Measurements from ENCODE around the gene SMIM44.

The SMIM44 gene

DNA sequence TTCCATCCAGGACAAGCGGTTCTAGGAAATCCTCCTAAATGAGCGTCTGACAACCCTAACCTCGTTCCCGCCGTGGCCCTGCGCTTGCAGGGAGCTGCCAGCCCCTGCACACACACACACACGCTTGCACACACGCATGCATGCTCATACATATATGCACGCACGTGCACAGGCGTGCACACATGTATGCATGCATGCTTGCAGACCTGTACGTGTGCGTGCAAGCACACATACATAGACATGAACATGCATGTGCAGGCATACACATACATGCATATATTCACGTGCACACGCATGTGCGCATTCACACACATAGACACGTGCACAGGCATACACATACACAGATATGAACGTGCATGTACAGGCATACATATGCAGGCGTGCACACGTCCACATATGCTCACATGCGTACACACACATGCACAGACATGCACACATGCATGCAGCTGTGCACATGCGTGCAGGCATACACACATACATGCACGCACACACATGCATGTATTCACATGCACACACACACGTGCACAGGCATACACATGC, 38.5 kb downstream of the SMIM44 start:
- DNase-seq (ENCODE audit: extremely low spot score, insufficient read length, low read depth) (no peak), FAIRE-seq (no peak)

DNA sequence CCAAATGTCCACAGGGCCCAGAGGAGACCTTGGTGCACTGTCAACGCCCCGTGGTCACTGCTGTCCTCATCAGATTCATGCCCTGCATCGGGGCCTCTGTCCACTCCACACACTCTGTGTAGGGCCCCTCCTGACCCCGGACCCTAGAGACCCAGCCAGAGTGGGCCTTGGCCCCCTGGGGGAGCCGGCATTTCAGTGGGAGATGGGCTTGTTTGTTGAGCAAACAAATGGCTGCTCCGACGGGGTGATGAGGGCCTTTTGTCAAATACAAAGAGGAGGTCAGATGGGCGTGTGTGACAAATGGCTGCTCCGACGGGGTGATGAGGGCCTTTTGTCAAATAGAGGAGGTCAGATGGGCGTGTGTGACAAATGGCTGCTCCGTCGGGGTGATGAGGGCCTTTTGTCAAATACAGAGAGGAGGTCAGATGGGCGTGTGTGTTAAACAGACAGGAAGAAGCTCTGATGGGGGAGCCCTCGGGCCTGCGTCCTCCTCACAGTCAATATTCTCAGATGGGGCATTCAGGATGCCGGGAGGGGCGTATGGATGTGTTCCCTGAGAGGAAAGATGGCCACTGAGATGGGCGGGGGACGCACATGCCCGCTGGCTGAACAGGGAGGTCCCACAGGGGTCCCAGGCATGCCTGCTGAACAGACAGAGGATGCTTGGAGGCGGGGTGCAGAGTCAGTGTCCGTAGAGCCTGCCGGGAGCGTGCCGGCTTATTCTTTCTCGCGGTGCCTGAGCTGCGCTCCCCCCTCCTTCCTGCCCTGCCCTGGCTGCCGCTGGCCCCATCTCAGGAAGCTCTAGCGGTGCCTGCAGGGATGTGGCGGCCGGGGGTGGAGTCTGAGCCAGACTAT, 39.2 kb downstream of the SMIM44 start:
- FAIRE-seq (no peak), DNase-seq (ENCODE audit: extremely low spot score, insufficient read length, low read depth) (no peak)

- FAIRE-seq: no peak
- no peak for DNase-seq (ENCODE audit: extremely low spot score, insufficient read length, low read depth)
Observed at GRCh38 chr19:3442487-3443071, 40.7 kb downstream of the SMIM44 start.

DNA sequence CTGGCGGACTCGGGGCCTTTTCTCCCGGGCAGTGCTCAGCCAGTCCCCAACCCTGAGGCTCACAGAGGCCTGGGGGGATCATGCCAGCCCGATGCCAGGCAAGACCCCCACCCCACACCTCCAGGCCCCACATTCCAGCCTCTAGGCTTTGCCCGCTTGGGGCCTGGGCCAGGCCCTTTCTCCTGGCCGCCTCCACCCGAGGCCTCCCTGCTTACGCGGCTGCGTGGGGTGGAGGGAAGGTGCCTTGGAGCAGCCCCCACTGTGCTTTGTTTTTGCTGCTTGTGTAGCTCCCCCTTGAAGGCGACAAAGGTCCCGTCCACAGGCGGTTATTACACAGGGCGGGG, 41.3 kb downstream of the SMIM44 start:
- no peak for DNase-seq (ENCODE audit: extremely low spot score, insufficient read length, low read depth)
- no peak for FAIRE-seq

- DNase-seq (ENCODE audit: extremely low spot score, insufficient read length, low read depth) (no peak), FAIRE-seq (no peak)
Observed at GRCh38 chr19:3441089-3441985, 41.9 kb downstream of the SMIM44 start.

- DNase-seq (ENCODE audit: extremely low spot score, insufficient read length, low read depth) (peak; percentile 47), FAIRE-seq (peak; percentile 68)
Observed at GRCh38 chr19:3440082-3440481, 43.2 kb downstream of the SMIM44 start.

DNA sequence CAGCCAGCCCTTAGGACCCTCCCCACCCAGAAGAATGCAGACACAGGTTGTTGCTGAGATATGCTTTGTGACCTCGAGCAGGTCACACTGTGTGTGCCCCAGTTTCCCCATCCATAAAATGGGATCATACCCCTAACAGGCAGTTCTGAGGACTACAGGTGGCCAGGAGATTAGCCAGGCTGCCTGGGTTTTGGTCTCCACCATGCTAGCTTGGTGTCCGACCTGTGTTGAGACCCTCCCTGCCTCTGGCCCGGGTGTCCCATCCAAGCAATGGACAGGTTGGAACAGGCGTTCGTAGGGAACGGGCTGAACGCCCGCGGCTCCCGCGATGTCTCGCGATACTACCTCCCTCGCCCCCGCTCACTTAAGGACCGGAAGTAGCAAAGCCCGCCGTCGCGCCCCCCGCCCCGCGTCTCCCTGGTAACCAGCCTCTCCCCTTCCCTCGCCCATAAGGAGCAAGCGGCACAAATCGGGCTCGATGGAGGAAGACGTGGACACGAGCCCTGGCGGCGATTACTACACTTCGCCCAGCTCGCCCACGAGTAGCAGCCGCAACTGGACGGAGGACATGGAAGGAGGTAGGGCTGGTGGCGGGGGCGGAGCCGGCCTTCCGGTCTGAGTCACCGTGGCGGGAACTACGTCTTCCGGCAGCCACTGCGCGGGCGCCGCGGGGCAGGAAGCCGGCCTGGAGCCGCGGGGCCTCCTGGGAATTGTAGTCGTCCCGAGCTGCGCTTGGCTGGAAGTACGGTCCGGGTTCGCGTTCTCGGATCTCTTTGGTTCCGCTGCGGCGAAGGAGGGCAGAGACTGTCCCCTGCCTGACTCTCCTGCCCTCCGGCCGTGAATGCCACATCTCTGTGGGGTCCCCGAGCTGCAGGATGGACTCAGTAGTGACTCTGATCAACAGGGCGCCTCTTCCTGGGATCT, 48.3 kb downstream of the SMIM44 start:
- FAIRE-seq: peak; percentile 97
- peak; percentile 98 for DNase-seq (ENCODE audit: extremely low spot score, insufficient read length, low read depth)

DNA sequence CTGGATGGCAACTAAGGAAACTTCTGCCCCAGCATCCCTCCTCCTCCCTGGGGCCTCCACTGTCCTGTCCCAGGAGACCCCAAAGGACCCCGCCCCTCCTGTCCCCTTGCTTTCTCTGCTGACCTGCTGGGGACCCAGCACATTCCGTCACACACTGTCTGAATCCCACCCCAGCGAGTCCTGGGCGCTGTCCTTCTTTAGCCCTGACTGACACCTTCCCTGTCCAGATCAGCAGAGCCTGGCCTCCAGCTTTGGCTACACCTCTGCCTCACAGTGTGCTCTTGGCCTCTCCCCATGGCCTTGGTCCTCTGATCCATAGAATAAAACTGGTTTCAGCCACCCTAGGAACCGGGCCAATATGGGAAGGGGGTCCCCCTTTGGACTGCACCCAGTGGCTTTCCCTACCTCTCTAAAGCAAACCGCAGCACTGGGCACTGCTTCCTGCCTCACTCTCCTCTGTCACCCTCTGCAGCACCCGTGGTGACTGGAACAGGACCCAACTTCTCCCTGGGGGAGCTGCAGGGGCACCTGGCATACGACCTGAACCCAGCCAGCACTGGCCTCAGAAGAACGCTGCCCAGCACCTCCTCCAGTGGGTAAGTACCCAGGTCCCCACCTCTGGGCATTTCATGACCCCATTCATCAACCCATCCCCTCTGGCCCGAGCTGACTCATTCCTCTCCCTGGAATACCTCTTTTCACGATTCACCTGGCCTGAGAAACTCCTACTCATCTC, 49.3 kb downstream of the SMIM44 start:
- FAIRE-seq (peak; percentile 12), DNase-seq (ENCODE audit: extremely low spot score, insufficient read length, low read depth) (no peak)

DNA sequence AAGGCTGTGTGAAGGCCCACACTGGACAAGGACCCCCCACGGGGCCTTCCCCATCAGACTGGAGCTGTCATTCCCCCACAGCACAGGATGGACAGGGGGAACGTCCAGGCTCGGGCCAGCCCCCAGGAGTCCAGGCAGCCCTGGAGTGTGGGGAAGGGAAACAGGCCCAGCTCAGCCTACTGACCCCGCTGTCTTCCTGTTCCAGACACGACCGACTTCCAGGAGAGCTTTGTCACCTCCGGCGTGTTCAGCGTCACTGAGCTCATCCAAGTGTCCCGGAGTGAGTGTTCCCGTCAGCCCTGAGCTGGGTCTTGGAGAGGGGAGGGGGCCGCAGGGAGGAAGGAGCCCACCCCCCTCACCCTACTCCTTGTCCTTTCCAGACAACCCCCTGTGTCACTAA, 49.9 kb downstream of the SMIM44 start:
- FAIRE-seq (no peak), DNase-seq (ENCODE audit: extremely low spot score, insufficient read length, low read depth) (no peak)
